Measurements from ENCODE around the gene UBE2Q2. TPM values are rescaled to one million over a fixed set of nuclear protein-coding genes. Genes with fewer than 3 reads are reported as not detected.

The UBE2Q2 gene
- total and polyA plus RNA-seq, 9 of the 15 experiments (the other 6 are each of a cell fraction or from before 2014, with no cell fraction given): 6.2 to 24.0 (median 16.2) TPM

DNA sequence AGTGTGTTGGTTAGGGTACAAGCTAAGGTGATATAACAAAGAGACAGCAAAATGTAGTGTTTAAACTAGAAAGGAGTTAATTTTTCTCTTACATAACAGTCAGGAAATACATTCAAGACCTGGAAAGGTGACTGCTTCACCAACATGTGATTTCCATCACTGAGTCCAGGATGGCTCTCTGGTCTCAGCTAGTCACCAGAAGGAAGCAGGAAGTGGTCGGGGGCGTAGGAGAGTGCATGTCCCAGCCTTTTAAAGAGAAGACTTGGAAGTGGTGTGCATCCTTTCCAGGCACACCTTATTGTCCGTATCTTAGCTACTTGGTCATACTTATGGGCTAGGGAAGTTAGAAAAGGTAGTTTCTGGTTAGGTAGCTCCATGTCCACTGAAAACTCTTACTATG is 11.1 kb upstream of the UBE2Q2 start (continued):
- TF ChIP-seq, protein P1, sequence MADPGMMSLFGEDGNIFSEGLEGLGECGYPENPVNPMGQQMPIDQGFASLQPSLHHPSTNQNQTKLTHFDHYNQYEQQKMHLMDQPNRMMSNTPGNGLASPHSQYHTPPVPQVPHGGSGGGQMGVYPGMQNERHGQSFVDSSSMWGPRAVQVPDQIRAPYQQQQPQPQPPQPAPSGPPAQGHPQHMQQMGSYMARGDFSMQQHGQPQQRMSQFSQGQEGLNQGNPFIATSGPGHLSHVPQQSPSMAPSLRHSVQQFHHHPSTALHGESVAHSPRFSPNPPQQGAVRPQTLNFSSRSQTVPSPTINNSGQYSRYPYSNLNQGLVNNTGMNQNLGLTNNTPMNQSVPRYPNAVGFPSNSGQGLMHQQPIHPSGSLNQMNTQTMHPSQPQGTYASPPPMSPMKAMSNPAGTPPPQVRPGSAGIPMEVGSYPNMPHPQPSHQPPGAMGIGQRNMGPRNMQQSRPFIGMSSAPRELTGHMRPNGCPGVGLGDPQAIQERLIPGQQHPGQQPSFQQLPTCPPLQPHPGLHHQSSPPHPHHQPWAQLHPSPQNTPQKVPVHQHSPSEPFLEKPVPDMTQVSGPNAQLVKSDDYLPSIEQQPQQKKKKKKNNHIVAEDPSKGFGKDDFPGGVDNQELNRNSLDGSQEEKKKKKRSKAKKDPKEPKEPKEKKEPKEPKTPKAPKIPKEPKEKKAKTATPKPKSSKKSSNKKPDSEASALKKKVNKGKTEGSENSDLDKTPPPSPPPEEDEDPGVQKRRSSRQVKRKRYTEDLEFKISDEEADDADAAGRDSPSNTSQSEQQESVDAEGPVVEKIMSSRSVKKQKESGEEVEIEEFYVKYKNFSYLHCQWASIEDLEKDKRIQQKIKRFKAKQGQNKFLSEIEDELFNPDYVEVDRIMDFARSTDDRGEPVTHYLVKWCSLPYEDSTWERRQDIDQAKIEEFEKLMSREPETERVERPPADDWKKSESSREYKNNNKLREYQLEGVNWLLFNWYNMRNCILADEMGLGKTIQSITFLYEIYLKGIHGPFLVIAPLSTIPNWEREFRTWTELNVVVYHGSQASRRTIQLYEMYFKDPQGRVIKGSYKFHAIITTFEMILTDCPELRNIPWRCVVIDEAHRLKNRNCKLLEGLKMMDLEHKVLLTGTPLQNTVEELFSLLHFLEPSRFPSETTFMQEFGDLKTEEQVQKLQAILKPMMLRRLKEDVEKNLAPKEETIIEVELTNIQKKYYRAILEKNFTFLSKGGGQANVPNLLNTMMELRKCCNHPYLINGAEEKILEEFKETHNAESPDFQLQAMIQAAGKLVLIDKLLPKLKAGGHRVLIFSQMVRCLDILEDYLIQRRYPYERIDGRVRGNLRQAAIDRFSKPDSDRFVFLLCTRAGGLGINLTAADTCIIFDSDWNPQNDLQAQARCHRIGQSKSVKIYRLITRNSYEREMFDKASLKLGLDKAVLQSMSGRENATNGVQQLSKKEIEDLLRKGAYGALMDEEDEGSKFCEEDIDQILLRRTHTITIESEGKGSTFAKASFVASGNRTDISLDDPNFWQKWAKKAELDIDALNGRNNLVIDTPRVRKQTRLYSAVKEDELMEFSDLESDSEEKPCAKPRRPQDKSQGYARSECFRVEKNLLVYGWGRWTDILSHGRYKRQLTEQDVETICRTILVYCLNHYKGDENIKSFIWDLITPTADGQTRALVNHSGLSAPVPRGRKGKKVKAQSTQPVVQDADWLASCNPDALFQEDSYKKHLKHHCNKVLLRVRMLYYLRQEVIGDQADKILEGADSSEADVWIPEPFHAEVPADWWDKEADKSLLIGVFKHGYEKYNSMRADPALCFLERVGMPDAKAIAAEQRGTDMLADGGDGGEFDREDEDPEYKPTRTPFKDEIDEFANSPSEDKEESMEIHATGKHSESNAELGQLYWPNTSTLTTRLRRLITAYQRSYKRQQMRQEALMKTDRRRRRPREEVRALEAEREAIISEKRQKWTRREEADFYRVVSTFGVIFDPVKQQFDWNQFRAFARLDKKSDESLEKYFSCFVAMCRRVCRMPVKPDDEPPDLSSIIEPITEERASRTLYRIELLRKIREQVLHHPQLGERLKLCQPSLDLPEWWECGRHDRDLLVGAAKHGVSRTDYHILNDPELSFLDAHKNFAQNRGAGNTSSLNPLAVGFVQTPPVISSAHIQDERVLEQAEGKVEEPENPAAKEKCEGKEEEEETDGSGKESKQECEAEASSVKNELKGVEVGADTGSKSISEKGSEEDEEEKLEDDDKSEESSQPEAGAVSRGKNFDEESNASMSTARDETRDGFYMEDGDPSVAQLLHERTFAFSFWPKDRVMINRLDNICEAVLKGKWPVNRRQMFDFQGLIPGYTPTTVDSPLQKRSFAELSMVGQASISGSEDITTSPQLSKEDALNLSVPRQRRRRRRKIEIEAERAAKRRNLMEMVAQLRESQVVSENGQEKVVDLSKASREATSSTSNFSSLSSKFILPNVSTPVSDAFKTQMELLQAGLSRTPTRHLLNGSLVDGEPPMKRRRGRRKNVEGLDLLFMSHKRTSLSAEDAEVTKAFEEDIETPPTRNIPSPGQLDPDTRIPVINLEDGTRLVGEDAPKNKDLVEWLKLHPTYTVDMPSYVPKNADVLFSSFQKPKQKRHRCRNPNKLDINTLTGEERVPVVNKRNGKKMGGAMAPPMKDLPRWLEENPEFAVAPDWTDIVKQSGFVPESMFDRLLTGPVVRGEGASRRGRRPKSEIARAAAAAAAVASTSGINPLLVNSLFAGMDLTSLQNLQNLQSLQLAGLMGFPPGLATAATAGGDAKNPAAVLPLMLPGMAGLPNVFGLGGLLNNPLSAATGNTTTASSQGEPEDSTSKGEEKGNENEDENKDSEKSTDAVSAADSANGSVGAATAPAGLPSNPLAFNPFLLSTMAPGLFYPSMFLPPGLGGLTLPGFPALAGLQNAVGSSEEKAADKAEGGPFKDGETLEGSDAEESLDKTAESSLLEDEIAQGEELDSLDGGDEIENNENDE (IDR thresholded peaks at IDR 0.05; ENCODE audit: low read depth, low read length): no peak
- TF ChIP-seq SPI1 (IDR thresholded peaks at IDR 0.05; ENCODE audit: borderline replicate concordance, low read depth, low read length) (0 out of 2 replicates have a peak, but pooled peaks have one; percentile 18), EGR1 (conservative IDR thresholded peaks at IDR 0.05) (peak; percentile 39; the same call in 1 of the 2 replicates)
- TF ChIP-seq, protein P2, sequence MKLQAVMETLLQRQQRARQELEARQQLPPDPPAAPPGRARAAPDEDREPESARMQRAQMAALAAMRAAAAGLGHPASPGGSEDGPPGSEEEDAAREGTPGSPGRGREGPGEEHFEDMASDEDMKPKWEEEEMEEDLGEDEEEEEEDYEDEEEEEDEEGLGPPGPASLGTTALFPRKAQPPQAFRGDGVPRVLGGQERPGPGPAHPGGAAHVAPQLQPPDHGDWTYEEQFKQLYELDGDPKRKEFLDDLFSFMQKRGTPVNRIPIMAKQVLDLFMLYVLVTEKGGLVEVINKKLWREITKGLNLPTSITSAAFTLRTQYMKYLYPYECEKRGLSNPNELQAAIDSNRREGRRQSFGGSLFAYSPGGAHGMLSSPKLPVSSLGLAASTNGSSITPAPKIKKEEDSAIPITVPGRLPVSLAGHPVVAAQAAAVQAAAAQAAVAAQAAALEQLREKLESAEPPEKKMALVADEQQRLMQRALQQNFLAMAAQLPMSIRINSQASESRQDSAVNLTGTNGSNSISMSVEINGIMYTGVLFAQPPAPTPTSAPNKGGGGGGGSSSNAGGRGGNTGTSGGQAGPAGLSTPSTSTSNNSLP (IDR thresholded peaks at IDR 0.05; ENCODE audit: borderline replicate concordance, low read depth, low read length): no peak

Data from K562 (cell line).